GM12873 (cell line): ENCODE results near the gene CDH13.

ENCODE experiments used
- CTCF ChIP-seq: IDR thresholded peaks from 2 replicates; pipeline ENCODE4 v1.5.1; 2012; ENCODE audit warnings: low read depth, mild to moderate bottlenecking, moderate library complexity, low read length, control low read depth; ENCODE audit not compliant: insufficient read depth; ENCODE audit errors: missing control alignments

Gene CDH13

GRCh38 chr16:82628088-82628423, 1.3 kb downstream of the CDH13 start:
- no peak for TF ChIP-seq CTCF

GRCh38 chr16:82628711-82629110, 1.9 kb downstream of the CDH13 start:
- TF ChIP-seq CTCF, result no peak

- TF ChIP-seq CTCF, result no peak
Observed at GRCh38 chr16:82629441-82630027, 2.8 kb downstream of the CDH13 start.

- no peak for TF ChIP-seq CTCF
Observed at GRCh38 chr16:82630219-82630618, 3.5 kb downstream of the CDH13 start.

GRCh38 chr16:82630688-82631087, 3.9 kb downstream of the CDH13 start:
- TF ChIP-seq CTCF, result peak; percentile 22

GRCh38 chr16:82631701-82632685, 5.2 kb downstream of the CDH13 start:
- peak; percentile 55 for TF ChIP-seq CTCF

GRCh38 chr16:82633964-82634600, 7.3 kb downstream of the CDH13 start:
- no peak for TF ChIP-seq CTCF
